GM12892 (cell line): Measurements from ENCODE around the gene SLC12A6.

Source experiments
- POLR2A ChIP-seq: IDR thresholded peaks from 2 replicates; pipeline ENCODE4 v1.6.1; 2011; ENCODE audit warnings: low read depth, low read length, control low read depth
- POLR2AphosphoS5 ChIP-seq: IDR thresholded peaks from 2 replicates; pipeline ENCODE4 v1.6.1; 2011; ENCODE audit warnings: low read depth, low read length, control low read depth

GRCh38 chr15:34259566-34259965 is 78.0 kb downstream of the SLC12A6 start:
- TF ChIP-seq POLR2AphosphoS5 (no peak), POLR2A (no peak)
